Measurements from ENCODE around the gene SENP2.
A peak's percentile ranks its signal among the peaks of the same experiment; 100 is the strongest.
"Not testable (repeated sequence)": the region's sequence is repeated elsewhere in the genome, so short reads cannot be mapped to it uniquely, and the experiment has no call there.

SENP2 gene

DNA sequence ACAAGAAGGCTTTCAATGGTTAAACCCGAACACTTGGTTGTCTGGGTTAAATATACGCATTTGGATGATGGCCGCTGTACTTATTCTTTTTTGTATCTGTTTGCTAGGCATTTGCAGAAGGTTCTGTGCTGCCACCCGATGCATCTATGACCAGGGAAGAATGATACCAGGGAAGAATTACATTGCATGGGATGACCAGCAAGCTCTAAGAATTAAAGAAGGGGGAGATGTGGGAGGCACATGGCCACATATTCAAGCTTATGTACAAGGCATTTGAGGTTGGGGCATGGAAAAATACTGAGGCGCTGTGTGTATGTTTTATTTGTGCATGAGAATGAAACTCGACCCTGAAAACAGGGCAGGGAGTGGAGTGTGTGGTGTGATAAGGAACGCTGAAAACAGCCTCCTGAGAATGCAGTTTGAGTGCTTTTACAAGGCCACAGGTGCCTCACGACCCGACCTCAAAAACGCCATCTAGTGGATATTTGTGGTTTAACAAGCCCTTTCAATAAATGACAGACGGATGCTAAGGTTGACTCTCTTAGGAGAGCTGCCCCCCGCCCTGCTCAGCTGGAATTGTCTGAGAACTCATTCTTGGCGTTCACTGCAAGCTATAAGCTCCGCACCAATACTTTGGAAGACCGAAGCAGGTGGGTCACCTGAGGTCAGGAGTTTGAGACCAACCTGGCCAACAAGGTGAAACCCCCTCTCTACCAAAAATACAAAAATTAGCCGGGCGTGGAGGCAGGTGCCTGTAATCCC, 10.8 kb upstream of the SENP2 start:
- DNase-seq; H3K27me3 ChIP-seq; H3K4me1 ChIP-seq; H3K4me3 ChIP-seq; H3K9me3 ChIP-seq; H3K36me3 ChIP-seq; intact Hi-C loops (cut with DNase I; ENCODE audit: low total_unique reads); H3K27ac ChIP-seq: not testable (repeated sequence)
- TF ChIP-seq, protein P1, sequence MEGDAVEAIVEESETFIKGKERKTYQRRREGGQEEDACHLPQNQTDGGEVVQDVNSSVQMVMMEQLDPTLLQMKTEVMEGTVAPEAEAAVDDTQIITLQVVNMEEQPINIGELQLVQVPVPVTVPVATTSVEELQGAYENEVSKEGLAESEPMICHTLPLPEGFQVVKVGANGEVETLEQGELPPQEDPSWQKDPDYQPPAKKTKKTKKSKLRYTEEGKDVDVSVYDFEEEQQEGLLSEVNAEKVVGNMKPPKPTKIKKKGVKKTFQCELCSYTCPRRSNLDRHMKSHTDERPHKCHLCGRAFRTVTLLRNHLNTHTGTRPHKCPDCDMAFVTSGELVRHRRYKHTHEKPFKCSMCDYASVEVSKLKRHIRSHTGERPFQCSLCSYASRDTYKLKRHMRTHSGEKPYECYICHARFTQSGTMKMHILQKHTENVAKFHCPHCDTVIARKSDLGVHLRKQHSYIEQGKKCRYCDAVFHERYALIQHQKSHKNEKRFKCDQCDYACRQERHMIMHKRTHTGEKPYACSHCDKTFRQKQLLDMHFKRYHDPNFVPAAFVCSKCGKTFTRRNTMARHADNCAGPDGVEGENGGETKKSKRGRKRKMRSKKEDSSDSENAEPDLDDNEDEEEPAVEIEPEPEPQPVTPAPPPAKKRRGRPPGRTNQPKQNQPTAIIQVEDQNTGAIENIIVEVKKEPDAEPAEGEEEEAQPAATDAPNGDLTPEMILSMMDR (IDR thresholded peaks at IDR 0.05) = peak; percentile 45 to 46

DNA sequence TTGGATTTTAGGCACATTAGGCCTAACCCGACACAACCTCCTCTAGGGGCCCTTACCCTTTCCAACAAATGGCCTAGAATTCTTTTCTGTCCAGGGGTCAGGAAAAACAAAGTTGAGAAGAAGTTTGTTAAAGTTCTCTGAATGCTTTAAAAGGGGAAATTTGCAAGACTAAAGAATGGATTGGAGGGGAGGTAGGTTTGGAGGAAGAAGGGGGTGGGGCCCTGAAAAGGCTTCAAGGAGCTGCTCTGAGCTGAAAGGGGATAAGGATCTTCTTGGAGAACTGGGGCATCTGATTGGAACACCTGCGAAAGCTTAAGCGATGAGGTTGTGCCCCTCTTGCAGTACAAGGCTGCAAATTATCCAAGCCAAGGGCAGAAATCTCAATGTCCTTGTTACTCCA, 3.9 kb upstream of the SENP2 start:
- DNase-seq = no peak
- TF ChIP-seq, protein P1 (IDR thresholded peaks at IDR 0.05) = no peak
- no peak overlapping the region for H3K4me3 ChIP-seq
- no peak overlapping the region for H3K27ac ChIP-seq
- no peaks in the 10 kb centered on the region for H3K9me3 ChIP-seq
- intact Hi-C loops (cut with DNase I; ENCODE audit: low total_unique reads) = loop anchor here (10.0 kb wide), 1 partner anchor 87 kb away; the partner anchor contains the start of gene TMEM41A
- peaks cover 0 to 3% of the 10 kb centered on the region in 2 donors for H3K27me3 ChIP-seq
- H3K36me3 ChIP-seq = no peaks in the 10 kb centered on the region
- H3K4me1 ChIP-seq = peaks cover 0 to 12% (median 8%) of the 10 kb centered on the region in 4 donors

DNA sequence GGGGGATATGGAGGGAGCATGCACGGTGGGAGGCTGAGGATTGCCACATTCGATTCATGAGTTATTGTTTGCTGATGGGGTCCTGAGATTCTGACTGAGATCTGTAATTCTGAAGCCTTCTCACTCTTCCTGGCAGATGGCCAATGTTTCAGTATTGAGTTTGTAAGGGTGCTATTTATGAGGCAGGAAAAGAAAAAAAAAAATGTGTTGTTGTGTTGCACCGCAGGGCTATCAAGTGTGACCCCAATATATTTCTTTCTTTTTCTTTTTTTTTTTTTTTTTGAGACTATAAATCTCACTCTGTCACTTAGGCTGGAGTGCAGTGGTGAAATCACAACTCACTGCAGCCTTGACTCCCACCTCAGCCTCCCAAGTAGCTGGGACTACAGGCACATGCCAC, 3.2 kb upstream of the SENP2 start:
- H3K9me3 ChIP-seq = no peaks in the 10 kb centered on the region
- TF ChIP-seq, protein P1 (IDR thresholded peaks at IDR 0.05) = no peak
- intact Hi-C loops (cut with DNase I; ENCODE audit: low total_unique reads) = loop anchor here (10.0 kb wide), 1 partner anchor 88 kb away; the partner anchor contains the start of gene TMEM41A
- no peak overlapping the region for H3K27ac ChIP-seq
- no peak for DNase-seq
- H3K4me1 ChIP-seq = peaks cover 0 to 17% (median 10%) of the 10 kb centered on the region in 4 donors
- H3K4me3 ChIP-seq = no peak overlapping the region
- H3K27me3 ChIP-seq = peaks cover 0 to 3% of the 10 kb centered on the region in 2 donors
- no peaks in the 10 kb centered on the region for H3K36me3 ChIP-seq

DNA sequence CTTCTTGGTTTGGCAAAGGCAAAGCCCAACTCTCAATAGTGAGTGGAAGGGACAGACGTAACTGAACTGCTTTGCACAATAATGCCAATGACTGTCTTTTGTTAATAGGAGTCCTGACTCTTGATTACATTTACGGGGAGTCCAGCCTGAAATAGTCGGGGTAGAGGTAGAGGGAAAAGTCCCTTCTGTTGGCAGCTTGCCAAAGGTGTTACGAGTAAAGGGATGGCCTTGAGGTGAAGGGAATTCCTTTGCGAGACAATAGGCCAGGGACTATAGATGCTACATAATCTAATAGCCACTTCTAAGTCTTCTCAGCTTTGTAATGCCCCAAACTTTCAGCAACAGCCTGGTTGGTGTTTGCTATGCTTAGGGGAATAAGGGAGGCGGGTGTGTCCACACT, 2.2 kb upstream of the SENP2 start:
- Histone ChIP-seq H3K4me3 (no peak overlapping the region), H3K27me3 (peaks cover 0 to 3% of the 10 kb centered on the region in 2 donors), H3K4me1 (peaks cover 0 to 28% (median 16%) of the 10 kb centered on the region in 4 donors), H3K36me3 (no peaks in the 10 kb centered on the region), H3K9me3 (no peaks in the 10 kb centered on the region), H3K27ac (no peak overlapping the region)
- TF ChIP-seq, protein P1 (IDR thresholded peaks at IDR 0.05) = no peak
- intact Hi-C loops (cut with DNase I; ENCODE audit: low total_unique reads) = loop anchor here (10.0 kb wide), 1 partner anchor 89 kb away; the partner anchor contains the start of gene TMEM41A
- no peak for DNase-seq

DNA sequence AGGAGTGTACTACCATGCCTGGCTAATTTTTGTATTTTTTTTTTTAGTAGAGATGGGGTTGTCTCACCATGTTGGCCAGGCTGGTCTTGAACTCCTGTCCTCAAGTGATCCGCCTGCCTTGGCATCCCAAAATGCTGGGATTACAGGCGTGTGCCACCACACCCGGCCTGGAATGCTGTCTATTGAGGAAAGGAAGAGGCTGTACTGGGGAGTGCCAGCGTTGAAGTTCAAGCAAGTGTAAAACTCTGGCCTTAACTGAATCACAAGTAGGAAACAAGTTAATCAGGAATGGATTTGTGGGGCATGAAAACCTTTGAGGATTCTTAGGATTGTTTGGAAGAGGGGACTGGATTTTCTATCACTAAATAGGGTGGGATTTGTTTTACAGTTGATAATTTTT, 1.4 kb upstream of the SENP2 start:
- Histone ChIP-seq H3K4me1 (peaks cover 0 to 28% (median 16%) of the 10 kb centered on the region in 4 donors), H3K36me3 (no peaks in the 10 kb centered on the region), H3K9me3 (no peaks in the 10 kb centered on the region), H3K4me3 (no peak overlapping the region), H3K27ac (no peak overlapping the region), H3K27me3 (peaks cover 0 to under 1% of the 10 kb centered on the region in 2 donors)
- intact Hi-C loops (cut with DNase I; ENCODE audit: low total_unique reads) = loop anchor here (10.0 kb wide), 1 partner anchor 90 kb away; the partner anchor contains the start of gene TMEM41A
- DNase-seq = no peak
- TF ChIP-seq, protein P1 (IDR thresholded peaks at IDR 0.05) = no peak

Measured in tibial artery (tissue), 4 donors.